Activated T-helper 9 cell treated with anti-CD3 and anti-CD28 coated beads, Interleukin-2, amount 50 U/mL, for 16 hours (primary cell): Measurements from ENCODE around the gene EEF1G.
"Not testable (repeated sequence)": the region's sequence is repeated elsewhere in the genome, so short reads cannot be mapped to it uniquely, and the experiment has no call there.

ENCODE experiments used
- DNase-seq: peaks from one replicate; pipeline ENCODE4 v3.0.0-alpha.2; 2020; ENCODE audit warnings: low read depth

The EEF1G gene, protein sequence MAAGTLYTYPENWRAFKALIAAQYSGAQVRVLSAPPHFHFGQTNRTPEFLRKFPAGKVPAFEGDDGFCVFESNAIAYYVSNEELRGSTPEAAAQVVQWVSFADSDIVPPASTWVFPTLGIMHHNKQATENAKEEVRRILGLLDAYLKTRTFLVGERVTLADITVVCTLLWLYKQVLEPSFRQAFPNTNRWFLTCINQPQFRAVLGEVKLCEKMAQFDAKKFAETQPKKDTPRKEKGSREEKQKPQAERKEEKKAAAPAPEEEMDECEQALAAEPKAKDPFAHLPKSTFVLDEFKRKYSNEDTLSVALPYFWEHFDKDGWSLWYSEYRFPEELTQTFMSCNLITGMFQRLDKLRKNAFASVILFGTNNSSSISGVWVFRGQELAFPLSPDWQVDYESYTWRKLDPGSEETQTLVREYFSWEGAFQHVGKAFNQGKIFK

DNA sequence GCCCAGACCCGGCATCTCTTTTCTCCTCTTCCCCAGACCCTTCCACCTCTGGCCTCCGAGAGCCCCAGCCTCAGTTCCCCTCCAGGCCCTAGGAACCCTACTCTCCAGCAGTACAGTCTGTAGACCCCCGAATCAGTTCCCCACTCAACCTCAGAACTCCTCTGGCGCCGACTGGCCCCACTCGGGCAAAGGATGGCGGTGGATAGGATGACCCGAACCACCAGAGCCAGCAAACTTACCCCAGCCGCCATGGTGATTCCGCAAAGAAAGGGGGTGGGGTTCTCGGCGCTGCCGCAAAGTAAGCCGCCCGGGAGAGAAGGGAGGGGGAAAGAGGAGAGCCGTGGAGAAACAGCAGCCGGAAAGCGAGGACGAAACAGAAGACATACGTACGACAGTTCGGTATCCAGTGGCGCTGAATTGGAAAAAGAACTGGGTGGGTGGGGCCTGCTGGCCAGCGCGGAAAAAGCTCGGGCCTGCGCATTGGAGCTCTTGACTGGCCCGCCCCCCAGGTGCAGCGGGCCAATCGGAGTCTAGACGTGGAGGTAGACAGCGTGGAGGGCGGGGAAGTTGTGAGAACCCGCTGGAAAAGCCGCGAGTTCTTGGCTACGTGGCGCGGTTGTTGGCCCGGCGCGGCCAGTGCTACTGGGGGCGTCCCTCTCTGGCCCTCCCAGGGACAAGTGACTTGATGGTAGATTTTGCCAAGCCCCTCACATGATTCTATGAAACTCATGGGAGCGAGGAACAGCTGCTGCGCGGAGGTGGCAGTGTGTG, at the start of gene EEF1G:
Gene EEF1G (minus strand): TSS at position 300 of the 771 bp plus-strand sequence. CDS start 49 bp downstream, at position 251.
- DNase-seq: peak; percentile 96

DNA sequence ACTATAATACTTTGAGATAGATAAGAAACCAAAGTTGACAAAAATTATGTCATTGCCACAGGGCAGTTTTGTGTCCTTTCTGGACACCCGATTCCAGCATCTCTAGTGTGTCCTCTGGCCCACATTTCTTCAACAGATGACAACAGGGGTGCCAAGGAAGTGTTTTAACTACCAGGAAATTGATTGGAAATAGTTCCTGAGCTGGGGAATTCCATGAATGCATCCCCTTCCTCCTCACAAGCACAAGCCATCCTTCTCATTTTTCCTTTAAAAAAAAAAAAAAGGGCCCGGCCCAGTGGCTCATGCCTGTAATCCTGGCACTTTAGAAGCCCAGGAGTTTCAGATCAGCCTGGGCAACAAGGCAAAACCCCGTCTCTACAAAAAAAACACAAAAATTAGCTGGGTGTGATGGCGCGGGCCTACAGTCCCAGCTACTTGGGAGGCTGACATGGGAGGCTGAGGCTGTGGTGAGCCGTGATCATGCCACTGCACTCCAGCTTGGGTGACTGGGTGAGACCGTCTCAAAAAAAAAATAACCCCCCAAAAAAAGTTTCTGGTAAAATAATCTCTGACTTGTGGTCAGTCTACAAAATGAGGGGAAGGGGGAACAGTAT, 48.9 kb upstream of the EEF1G start:
- DNase-seq: no peak

DNA sequence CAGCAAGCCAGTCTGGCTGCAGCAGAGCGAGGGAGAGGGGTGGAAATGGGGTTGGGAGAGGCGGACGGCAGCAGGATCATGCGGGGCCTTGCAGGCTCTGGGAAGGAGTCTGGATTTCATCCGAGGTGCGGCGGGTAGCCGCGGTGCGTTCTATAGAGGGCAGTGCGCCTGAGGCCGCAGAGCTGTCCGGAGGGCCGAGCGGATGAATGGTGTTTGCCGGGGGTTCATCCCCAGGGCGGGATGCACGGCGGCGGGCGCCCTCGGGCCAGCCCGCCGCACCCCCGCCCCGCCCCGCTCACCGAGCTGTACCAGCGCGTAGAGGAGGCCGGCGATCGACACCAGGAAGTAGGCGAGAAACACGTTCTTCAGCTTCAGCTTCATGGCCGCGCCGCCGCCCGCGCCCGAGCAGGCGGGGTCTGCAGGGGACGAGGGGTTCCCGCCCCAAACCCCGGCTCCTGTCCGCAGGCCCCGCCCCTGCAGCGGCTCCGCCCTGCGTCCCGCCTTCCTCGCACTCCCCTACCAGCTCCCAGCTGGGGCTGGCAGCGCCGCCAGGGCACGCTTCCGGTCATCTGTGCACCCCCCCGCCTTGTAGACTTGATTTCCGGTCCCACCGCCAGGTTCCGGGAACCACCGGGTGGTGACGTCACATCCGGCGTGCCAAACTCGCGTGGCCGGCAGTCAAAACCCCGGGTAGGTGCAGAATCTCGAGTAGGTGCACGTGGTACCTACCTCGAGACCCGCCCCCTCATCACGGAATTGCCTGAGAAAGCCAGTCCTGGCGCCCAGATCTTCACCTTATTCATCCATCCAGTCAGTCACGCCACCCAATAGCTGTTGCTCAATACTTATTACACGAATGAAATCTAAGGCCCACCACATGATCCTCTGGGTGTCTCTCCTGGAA, 48.1 kb upstream of the EEF1G start, which contains the start of gene B3GAT3:
Gene B3GAT3 (minus strand): TSS at position 420 of the 904 bp plus-strand sequence. CDS start 39 bp downstream, at position 381.
- DNase-seq: peak; percentile 95

DNA sequence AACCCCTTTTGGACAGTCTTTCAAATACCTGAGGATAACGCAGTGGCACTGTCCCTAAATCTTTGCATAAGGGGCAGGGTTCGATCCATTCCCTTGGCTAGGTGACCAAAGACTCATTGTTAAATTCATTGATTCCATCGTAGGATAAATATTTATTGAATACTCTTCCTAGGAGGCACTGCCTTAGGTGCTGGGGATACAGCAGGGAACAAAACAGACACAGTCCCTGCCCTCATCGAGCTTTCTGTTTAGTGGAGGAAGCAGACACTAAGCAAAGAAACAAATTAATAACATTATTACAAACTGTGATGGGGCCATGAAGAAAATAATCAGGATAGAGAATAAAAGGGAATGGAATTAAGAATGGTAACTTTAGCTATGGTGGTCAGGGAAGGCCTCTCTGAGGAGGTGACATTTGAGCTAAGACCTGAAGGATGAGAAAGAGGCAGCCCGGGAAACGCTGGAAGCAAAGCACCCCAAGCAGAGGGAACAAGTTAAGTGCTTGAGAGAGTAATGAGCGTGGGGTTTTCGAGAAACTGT, 47.4 kb upstream of the EEF1G start:
- no peak for DNase-seq

DNA sequence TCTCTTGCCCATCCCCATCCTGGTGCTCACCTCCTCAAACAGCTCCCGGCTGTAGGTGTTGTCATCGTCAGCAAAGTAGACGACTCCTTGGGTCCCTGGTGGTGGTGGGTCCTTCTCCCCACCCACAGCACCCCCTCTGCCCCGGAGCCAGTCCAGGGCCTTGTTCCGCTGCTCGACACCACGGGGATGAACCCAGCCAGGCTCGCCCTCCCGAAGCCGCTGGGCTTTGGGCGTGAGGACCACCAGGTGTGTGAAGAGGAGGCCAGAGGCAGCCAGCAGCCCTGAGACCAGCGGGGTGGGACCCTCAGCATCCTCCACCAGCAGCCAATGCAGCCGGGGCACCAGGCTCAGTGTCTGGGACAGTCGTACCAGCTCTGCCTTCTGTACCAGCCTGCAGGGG, 43.3 kb upstream of the EEF1G start:
- DNase-seq: not testable (repeated sequence)

DNA sequence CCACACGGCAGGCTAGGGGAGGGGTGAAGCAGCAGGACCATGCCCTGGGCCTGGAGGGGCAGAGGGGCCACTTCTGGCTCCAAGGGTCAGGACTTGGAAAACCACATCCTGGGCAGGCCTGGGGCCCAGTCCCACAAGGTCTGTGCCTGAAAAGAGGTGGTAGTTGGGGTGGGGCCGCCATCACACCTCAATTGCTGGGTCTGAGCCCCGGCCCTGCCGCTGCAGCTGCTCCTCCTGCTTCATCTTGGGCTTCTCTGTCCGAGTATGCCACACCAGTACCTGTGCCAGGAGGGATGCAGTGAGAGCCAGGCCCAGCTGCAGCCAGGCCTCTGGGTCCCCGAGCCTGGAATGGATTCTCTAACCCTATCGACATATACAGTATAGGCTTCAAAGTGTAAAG, 41.8 kb upstream of the EEF1G start:
- DNase-seq: no peak

DNA sequence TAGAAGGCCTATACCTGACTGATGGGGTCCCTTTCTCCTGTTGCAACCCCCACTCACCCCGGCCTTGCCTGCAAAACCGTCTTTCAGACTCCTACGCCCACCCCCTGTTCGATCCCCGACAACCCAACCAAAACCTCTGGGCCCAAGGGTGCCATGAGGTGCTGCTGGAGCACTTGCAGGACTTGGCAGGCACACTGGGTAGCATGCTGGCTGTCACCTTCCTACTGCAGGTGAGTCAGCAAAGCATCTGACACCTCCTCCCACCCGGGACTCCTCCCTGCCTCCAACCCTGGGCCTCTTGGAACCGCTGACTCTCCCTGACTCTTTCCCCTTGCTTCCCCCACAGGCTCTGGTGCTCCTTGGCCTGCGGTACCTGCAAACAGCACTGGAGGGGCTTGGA, 40.6 kb upstream of the EEF1G start:
- DNase-seq: peak; percentile 38

DNA sequence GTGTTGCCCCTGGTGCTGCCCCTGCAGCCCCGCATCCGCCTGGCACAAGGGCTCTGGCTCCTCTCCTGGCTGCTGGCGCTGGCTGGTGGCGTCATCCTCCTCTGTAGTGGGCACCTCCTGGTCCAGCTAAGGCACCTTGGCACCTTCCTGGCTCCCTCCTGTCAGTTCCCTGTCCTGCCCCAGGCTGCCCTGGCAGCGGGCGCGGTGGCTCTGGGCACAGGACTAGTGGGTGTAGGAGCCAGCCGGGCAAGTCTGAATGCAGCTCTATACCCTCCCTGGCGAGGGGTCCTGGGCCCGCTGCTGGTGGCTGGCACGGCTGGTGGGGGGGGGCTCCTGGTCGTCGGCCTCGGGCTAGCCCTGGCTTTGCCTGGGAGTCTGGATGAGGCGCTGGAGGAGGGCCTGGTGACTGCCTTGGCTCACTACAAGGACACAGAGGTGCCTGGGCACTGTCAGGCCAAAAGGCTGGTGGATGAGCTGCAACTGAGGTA, 39.6 kb upstream of the EEF1G start:
- no peak for DNase-seq

DNA sequence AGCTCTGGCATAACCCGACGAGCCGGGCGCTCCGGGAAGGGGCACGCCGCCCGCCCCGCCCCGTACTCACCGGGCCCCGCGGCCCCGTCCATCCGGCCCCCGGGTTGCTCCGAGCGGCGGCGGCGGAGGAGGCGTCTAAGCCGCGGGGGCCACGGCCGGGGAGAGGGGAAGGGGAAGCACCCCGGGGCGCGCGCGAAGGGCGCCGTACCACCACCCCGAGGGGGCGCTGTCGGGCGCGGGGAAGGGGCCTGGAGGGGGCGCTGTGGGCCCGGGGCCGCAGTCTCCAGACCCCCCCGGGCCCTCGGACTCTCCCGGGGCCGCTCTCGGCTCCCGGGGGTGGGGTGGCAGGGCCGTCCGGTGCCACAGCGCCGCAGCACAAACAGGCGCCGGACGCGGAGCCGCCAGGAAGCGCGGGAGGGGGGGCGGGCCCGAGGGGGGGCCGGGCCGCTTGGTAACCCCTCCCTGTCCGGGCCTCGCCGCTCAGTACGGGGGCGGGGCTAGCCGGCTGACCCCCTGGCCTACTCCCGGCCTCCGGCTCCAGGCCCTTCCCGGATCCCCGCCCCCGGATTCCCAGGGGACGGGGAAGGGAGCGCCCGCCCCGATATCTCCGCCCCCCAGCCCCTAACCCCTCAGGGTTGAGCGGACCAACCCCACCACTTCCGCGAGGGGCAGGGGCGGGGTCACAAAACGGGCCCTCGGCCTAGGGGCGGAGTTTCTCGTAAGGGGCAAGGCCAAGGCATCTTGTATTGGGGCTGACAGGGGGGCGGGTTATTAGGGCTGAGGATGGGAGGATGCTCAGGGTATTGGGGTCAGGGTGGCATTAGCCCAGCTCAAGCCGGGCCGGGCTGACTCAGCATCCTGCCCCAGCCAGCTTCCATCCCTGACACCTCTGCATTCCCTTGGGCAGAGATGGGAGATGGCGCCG, 38.9 kb upstream of the EEF1G start, which contains the start of the genes EML3 and ROM1:
Gene EML3 (minus strand): TSS at position 410 of the 925 bp plus-strand sequence. CDS start 318 bp downstream, at position 92.
Gene ROM1 (plus strand): TSS at position 892 of the 925 bp plus-strand sequence. CDS start 25 bp downstream, at position 917.
- DNase-seq: peak; percentile 79

DNA sequence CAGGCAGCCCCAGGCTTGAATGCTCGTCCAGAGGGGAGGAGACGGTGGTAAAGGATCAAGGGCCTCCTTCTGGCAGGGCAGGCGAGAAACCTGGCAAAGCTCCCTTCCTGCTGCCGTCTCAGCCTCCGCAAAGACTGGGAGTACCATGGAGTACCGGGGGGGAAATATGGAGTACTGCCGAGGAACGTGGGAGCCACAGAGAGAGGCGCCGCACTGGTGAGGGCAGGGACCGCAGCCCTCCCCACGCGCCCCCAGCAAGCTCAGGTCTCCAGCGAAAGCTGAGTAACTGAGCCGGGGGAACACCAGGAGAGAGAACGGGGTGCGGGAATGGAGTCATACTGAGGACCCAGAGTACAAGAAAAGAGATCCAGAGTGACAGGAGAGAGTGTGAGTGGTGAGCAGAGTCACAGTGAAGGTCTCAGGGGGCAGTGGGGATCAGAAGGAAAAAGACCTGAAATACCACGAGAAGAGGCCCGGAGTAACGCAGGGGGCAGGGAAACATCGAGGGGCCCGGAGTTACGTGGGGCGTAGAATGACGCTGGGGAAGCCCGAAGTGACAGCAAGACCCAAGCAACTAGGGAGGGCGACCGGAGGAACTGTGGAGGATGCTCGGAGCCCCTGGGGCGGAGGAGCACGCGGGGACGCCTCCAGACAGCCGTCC, 38.1 kb upstream of the EEF1G start:
- peak; percentile 36 for DNase-seq

DNA sequence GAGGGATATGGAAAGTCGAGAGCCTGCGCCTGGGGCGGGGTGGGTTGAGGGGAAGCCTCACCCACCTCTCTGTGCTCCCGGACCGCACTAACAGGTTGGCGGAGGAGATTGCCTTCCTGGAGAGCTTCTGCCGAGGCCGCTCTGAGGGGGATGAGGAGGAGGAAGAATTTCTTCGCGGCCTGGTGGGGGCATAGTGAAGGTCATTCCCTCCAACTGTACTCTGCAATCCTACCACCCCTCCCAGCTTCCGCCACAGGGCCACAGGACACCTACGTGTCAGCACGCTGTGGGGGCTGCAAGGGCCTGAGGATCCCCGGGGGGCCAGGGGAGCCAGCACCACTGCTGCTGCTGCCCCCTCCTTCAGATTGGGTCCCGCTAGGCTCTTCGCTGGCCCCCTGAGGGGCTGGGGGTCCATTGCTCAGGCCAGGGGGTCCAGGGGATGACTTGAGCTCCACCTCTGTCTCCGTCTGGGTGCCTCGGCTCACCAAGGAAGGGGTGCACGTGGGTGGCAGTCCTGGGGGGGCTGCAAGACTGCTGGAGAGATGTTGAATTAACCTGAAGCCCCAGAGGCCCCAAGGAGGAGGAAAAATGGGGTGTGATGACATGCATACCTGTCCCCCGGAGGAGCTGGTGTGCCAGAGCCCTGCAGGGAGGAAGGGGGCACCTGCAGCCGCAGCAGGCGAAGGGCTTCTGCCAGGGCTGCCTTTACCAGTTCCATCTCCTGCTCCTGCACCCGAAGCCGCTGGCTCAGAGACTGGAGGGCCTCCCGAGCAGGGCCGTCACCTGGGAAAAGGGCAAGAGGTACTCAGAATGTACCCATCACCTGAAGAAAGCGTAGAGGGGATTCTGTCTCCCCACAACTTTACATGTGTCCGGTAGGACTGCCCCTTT, 37.4 kb upstream of the EEF1G start:
- no peak for DNase-seq

DNA sequence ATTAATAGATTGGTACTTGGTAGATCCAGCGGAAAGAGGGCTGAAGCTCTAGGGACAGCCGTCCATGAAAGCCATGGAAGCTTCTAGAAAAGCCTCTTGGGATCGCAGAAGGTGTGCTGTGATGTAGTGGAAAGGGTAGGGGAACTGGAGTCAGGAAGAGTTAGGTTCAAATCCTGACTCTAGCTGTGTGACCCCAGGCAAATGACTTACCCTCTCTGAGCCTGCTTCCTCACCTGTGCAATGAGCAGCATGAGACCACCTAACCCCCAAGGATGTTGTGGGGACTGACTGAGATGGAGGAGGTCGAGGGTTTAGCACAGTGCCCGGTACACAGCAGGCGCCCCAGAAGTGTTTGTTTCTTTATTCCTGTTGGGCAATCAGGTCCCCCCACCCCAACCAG, 36.7 kb upstream of the EEF1G start:
- no peak for DNase-seq

DNA sequence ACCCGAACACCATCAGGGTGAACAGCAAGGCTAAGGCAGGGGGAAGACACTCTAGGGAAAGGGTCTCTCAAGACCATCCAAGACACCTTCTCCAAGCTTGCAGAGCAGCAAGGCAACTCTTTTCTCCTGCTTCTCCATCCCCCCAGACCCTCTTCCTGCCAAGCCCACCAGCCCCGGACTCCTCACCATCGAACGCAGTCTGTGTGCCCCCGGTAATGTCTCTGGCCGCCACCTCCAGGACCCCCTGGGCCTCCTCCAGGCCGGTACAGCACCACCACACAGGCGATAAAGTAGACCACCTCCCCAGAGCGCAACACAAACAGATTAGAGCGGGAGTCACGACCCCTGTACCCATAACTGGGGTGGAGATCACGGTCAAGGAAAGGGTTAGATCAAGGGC, 35.1 kb upstream of the EEF1G start:
- no peak for DNase-seq

DNA sequence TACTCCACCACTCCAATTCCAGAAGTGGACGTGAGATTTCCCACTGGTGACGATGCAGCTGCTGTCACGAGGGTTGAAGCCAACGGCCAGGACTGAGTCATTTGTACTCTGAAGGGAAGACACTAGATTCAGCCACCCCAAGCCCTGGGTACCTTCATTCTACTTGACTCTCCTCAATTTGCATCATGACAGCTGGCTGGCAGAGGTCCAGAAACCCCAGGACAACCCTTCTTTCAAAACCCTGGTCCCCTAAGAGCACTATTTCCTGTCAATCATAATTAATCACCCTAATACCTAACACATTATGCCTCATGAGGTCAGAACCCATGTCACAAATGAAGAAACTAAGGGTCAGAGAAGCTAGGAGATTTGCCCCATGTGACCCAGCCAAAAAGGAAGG, 34.0 kb upstream of the EEF1G start:
- DNase-seq: no peak

DNA sequence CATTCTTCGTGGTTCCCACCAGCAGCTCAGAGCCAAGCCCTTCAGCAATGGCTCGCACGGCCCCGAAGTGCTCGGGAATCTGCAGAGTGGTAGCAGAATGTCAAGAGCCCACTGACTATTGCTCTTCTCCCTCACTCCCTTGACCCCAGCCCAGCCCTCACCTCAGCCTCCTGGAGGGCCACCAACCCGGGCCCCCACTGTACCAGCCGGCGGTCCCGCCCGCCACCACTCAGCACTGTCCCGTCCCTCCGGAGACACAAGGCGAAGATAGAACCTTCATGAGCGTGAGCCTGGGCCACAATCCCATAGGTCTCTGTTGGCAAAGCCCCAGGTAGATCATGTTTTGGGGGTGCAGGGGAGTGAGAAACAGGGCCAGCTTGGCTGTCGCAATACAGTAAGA, 32.2 kb upstream of the EEF1G start:
- DNase-seq: no peak

DNA sequence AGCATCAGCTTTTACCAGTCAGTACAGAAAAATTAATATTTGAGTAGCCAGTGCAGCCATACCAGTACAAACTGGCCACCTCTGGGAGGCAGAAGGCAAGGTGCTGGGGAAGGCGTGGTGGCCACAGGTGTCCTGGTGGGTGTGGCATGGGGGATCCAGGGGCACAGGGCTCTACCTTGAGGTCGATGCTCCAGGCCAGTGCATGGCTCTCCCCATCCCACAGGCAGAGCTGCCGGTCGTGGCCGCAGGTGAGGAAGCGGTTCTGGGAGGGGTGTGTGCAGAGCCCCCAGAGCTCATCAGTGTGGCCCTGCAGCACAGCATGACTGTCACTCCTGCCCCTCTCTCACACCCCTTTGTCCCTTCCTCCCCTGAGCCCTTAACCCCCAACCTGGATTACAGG, 31.8 kb upstream of the EEF1G start:
- DNase-seq: no peak

DNA sequence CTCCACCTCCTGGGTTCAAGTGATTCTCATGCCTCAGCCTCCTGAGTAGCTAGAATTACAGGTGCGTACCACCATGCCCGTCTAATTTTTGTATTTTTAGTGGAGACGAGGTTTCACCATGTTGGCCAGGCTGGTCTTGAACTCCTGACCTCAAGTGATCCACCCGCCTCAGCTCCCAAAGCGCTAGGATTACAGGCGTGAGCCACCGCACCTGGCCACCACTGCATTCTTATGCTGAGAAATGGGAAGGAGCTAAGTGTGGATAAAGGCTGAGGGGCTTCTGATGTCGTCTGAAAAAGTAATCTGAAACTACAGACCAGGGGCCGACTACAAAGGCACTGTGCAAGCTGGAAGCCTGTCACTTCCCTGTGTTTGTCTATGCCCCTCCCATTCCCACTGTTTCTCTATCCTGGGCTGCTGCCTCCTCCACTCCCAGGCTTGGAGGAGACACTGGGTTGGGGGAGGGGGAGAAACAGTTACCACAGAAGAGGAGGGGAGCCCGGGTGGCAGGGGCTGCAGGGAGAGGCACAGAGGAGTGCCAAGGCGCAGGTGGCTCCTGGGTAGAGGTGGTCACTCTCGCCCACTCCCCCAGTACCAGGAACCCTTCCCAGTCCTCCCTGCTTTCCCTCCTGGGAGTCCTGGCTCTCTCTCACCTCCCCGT, 30.9 kb upstream of the EEF1G start:
- no peak for DNase-seq
